Fibroblast of upper back skin (primary cell): ENCODE data around the gene PROKR1.

Experiments
- DNase-seq: peaks from one replicate; pipeline ENCODE4 v3.0.0-alpha.2; 2013

Gene PROKR1

DNA sequence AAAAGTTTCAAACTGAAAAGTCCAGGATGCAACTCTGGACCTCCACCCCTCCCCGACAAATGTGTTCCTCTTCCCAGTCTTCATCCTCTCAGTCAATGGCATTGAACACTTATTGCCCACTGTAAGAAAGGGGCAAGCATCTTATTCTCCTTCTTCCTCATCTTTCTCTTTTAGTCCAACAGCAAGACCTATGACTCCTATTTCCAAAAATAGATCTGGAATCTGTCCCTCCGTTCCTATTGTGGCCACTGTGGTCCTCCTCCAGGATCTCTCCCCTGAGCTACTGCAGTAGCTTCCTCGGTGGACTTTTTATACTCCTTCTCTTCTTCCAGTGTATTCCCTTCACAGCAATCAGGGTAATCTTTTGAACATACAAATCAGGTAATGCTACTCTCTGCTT is 63.3 kb downstream of the PROKR1 start:
- DNase-seq, result no peak
